ENCODE data around the gene TBC1D14.

DNA sequence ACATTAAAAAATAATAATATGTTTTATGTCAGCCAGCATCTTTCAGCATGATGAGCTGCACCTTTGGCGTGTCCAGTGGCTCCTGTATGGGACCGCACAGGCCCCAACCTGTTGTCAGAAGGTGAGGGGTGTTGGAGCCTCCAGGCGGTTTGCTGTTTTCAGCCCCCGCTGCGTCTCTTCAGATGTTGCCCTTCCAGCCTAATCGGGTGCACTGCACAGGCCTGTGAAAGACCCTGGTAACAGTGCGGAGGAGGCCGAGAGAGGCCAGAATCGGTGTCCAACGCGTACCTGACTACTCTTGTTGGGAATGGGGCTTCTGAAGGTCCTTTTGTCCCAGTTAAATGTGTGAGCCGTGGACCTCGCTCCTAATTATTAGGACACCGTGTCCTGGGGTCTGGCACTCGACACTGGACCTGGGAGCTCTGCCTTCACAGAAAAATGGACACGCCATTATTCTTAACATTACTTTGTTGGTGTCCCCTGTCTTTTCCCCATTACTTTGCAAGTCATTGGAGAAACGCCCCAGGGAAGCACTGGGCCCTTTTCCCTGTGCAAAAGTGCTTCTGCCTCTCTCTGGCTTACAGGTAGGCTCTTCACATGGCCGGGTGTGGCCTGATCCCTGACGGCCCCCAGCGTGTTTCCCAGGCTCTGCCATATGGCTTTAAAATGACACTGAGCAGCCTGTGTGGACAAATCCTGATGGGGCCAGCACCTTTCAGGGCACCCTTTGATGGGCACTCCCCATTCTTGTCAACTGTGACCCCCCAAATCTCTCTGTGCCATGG is 51.2 kb downstream of the TBC1D14 start:
- TF ChIP-seq POLR2A (IDR thresholded peaks at IDR 0.05; ENCODE audit: low read length) = no peak
- TF ChIP-seq GATA1 (IDR thresholded peaks at IDR 0.05; ENCODE audit: low read depth, low read length) = no peak

Measured in erythroblast (primary cell).